PC-3 (cell line): ENCODE measurements around the gene ADTRP. TPM values are rescaled to one million over a fixed set of nuclear protein-coding genes. Genes with fewer than 3 reads are reported as not detected.

Experiments
- ATAC-seq: fragments of 200-7000 bp; cut with Tn5 transposase; 2 replicates; pipeline ENCODE4 v1.9.1; 2020; ENCODE audit warnings: mild to moderate bottlenecking, moderate library complexity
- BruUV-seq: library from RNA; stranded (reverse); fragments of 400-500 nt; replicated peaks from 2 replicates; lab custom pipeline; 2021; lab: Mats Ljungman, UMichigan
- CTCF ChIA-PET: fragments of 300-600 bp; sonication (Branson Sonifier 250); formaldehyde crosslinking; loops from one replicate; lab custom pipeline; 2022; ENCODE audit warnings: antibody characterized with exemption; lab: Charles Lee
- POLR2A ChIA-PET: fragments of 300-600 bp; sonication (Branson Sonifier 250); formaldehyde crosslinking; loops from one replicate; lab custom pipeline; 2022; ENCODE audit warnings: antibody characterized with exemption; ENCODE audit not compliant: unreplicated experiment; lab: Charles Lee
- DNase-seq: peaks from one replicate; pipeline ENCODE4 v3.0.0-alpha.2; 2015
- H2AFZ ChIP-seq: fragments of 300-600 bp; sonication (generic); 2 replicates; pipeline ENCODE4 v1.6.0; 2016; ENCODE audit warnings: antibody characterized with exemption, low read length
- H3F3A ChIP-seq: fragments of 300-600 bp; sonication (generic); one replicate; pipeline ENCODE4 v1.6.0; 2017; ENCODE audit warnings: antibody characterized with exemption, low read length, control low read depth, mild to moderate bottlenecking; ENCODE audit not compliant: unreplicated experiment
- H3K27ac ChIP-seq: fragments of 300-600 bp; sonication (generic); 2 replicates; pipeline ENCODE4 v1.5.1; 2016; ENCODE audit warnings: mild to moderate bottlenecking, low read length
- H3K27me3 ChIP-seq: fragments of 300-600 bp; sonication (generic); 2 replicates; pipeline ENCODE4 v1.6.1; 2016; ENCODE audit warnings: low read length, mixed read lengths
- H3K36me3 ChIP-seq: fragments of 300-600 bp; sonication (generic); 2 replicates; pipeline ENCODE4 v1.6.1; 2016; ENCODE audit warnings: low read depth, mixed run types, low read length, mixed read lengths
- H3K4me1 ChIP-seq: fragments of 300-600 bp; sonication (generic); 2 replicates; pipeline ENCODE4 v1.5.1; 2016; ENCODE audit warnings: low read length; ENCODE audit not compliant: insufficient read depth
- H3K4me2 ChIP-seq: fragments of 300-600 bp; sonication (generic); 2 replicates; pipeline ENCODE4 v1.6.0; 2016; ENCODE audit warnings: low read length
- H3K4me3 ChIP-seq: fragments of 300-600 bp; sonication (generic); 2 replicates; pipeline ENCODE4 v1.5.1; 2016; ENCODE audit warnings: mild to moderate bottlenecking, low read length, mixed read lengths
- H3K79me2 ChIP-seq: fragments of 300-600 bp; sonication (generic); 2 replicates; pipeline ENCODE4 v1.6.1; 2017; ENCODE audit warnings: low read length, mixed read lengths
- H3K9ac ChIP-seq: fragments of 300-600 bp; sonication (generic); 2 replicates; pipeline ENCODE4 v1.6.0; 2016; ENCODE audit warnings: mild to moderate bottlenecking, low read length
- H3K9me2 ChIP-seq: fragments of 300-600 bp; sonication (generic); replicated peaks from 2 replicates; pipeline ENCODE4 v1.6.1; 2016; ENCODE audit warnings: mixed run types, low read length, mixed read lengths
- H3K9me3 ChIP-seq: fragments of 300-600 bp; sonication (generic); 2 replicates; pipeline ENCODE4 v1.6.1; 2016; ENCODE audit warnings: low read length, mixed read lengths
- H4K20me1 ChIP-seq: fragments of 300-600 bp; sonication (generic); 2 replicates; pipeline ENCODE4 v1.6.1; 2016; ENCODE audit warnings: low read length, mixed read lengths
- EZH2 ChIP-seq: fragments of 300-600 bp; sonication (generic); IDR thresholded peaks from one replicate; pipeline ENCODE4 v1.6.1; 2017; ENCODE audit warnings: antibody characterized with exemption, mild to moderate bottlenecking, low read length; ENCODE audit not compliant: unreplicated experiment
- EZH2phosphoT487 ChIP-seq: fragments of 300-600 bp; sonication (generic); IDR thresholded peaks from 2 replicates; pipeline ENCODE4 v1.6.1; 2018; ENCODE audit warnings: mild to moderate bottlenecking, antibody characterized with exemption, low read length, borderline replicate concordance
- intact Hi-C: fragments of 100-400 bp; cut with micrococcal nuclease; formaldehyde crosslinking; loops from 2 replicates; pipeline ENCODE4 v1.9.0; 2023
- total RNA-seq: library from RNA; depleted of rRNA; stranded (reverse); fragments of >200 nt; gene quantifications from 2 replicates; pipeline ENCODE4 v1.2.3, GENCODE V29; 2014
- TF ChIP-seq, protein P1 (sequence below): fragments of 300-600 bp; sonication (generic); conservative IDR thresholded peaks from 2 replicates; pipeline ENCODE4 v1.5.1; 2017; ENCODE audit warnings: antibody characterized with exemption, low read depth, mild to moderate bottlenecking, low read length

ADTRP gene
- total RNA-seq, 1 experiment from 2014 or later, result not detected

DNA sequence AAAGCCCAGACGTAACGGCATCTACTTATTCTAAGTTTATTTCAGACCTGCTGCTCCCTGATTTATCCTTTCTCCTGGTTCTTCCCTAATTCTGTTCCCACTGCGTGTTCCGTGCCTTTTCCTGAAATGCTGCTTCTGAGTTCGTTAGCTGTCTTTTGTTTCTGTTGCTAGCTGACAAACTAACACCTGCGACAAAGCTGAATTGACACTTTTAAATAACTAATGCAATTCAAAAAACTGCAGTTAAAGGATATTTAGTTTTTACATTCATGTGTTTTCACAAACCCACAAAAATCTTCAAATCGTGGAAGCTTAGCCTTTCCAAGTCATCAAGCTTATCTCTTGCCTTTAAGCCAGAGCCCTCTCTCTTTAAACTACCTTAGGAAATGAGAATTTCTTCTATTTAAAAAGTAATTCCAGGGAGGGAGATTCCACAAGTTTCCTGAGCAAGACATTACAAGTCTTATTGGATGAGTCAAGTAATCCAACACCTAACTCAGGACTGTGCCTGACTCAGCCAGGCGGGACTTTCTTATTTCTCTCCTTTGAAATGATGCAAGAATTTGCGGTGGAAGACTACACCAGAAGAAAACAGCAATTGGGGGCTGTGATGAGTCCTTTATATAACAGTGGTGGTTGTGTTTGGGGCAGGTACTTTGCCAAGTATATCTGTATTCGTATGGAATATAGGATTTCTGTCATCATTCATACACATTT lies 6.3 kb downstream of the ADTRP start:
- Histone ChIP-seq H3K4me3 (no peak overlapping the region), H3F3A (peaks cover 10% of the 10 kb centered on the region), H3K4me2 (peak overlapping the region; percentile 74), H3K9me3 (no peaks in the 10 kb centered on the region), H3K4me1 (peaks cover 56% of the 10 kb centered on the region), H3K79me2 (no peaks in the 10 kb centered on the region), H3K27me3 (no peaks in the 10 kb centered on the region), H2AFZ (no peak overlapping the region), H3K36me3 (no peaks in the 10 kb centered on the region), H3K9ac (peak overlapping the region; percentile 77), H4K20me1 (no peaks in the 10 kb centered on the region), H3K9me2 (no peaks in the 10 kb centered on the region), H3K27ac (peak overlapping the region; percentile 97)
- peak; percentile 95 for DNase-seq
- BruUV-seq, result TSS peak; percentile 47
- CTCF ChIA-PET, result no interaction called here
- POLR2A ChIA-PET, result interaction anchor here (0.7 kb wide), 1 partner anchor 240 kb away, joined by 8 read pairs; the partner anchor contains the start of gene HIVEP1
- TF ChIP-seq EZH2, result no peak
- no peak for TF ChIP-seq EZH2phosphoT487
- TF ChIP-seq, protein P1, sequence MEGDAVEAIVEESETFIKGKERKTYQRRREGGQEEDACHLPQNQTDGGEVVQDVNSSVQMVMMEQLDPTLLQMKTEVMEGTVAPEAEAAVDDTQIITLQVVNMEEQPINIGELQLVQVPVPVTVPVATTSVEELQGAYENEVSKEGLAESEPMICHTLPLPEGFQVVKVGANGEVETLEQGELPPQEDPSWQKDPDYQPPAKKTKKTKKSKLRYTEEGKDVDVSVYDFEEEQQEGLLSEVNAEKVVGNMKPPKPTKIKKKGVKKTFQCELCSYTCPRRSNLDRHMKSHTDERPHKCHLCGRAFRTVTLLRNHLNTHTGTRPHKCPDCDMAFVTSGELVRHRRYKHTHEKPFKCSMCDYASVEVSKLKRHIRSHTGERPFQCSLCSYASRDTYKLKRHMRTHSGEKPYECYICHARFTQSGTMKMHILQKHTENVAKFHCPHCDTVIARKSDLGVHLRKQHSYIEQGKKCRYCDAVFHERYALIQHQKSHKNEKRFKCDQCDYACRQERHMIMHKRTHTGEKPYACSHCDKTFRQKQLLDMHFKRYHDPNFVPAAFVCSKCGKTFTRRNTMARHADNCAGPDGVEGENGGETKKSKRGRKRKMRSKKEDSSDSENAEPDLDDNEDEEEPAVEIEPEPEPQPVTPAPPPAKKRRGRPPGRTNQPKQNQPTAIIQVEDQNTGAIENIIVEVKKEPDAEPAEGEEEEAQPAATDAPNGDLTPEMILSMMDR, result no peak
- ATAC-seq, result peak; percentile 58
- intact Hi-C loops, result loop anchor here (1.0 to 5.0 kb wide), 4 partner anchors 72 to 720 kb away; no protein-coding TSS in a partner anchor

DNA sequence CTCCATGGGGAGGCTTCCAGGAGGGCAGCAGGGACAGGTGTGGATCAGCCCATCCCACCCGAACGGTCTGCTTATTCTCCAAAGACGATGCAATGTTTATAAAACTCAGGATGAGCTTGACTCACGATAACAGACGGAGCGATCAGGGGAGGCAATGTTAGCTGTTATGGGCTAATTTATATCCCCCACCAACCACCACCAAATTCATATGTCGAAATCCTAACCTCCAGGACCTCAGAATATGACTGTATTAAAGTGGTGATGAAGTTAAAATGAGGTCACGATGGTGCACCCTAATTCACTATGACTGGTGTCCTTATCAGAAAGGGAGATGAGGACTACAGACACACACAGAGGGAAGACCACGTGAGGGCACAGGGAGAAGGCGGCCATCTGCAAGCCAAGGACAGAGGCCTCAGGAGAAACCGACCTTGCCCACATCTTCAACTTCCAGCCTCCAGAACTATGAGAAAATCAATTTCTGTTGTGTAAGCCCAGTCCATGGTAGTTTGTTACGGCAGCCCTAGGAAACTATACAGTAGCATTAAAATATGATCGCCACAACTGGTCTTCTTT lies 7.0 kb downstream of the ADTRP start:
- DNase-seq (peak; percentile 26), ATAC-seq (no peak)
- Histone ChIP-seq H3K9me2 (no peaks in the 10 kb centered on the region), H3K27ac (peak overlapping the region; percentile 97), H4K20me1 (no peaks in the 10 kb centered on the region), H3K4me2 (peak overlapping the region; percentile 74), H3K36me3 (no peaks in the 10 kb centered on the region), H3K27me3 (no peaks in the 10 kb centered on the region), H2AFZ (peak overlapping the region; percentile 45; the same call in 1 of the 2 replicates), H3F3A (peaks cover 13% of the 10 kb centered on the region), H3K4me1 (peaks cover 63% of the 10 kb centered on the region), H3K4me3 (peak overlapping the region; percentile 5; the same call in 1 of the 2 replicates), H3K79me2 (no peaks in the 10 kb centered on the region), H3K9me3 (no peaks in the 10 kb centered on the region), H3K9ac (peak overlapping the region; percentile 77)
- CTCF ChIA-PET, result no interaction called here
- BruUV-seq, result no TSS peak
- POLR2A ChIA-PET, result interaction anchor here (0.5 to 1.0 kb wide), 5 partner anchors 239 to 763 kb away, joined by 3 to 9 read pairs (median 7); partner anchors contain the start of gene HIVEP1
- intact Hi-C loops, result loop anchor here (1.0 to 5.0 kb wide), 4 partner anchors 71 to 721 kb away; no protein-coding TSS in a partner anchor
- no peak for TF ChIP-seq EZH2phosphoT487
- TF ChIP-seq, protein P1, result no peak
- no peak for TF ChIP-seq EZH2
